WI38 (cell line): ENCODE results near the gene GPR3.

ENCODE experiments used
- H3K4me3 ChIP-seq: 2 replicates; pipeline ENCODE4 v1.5.1; 2011; ENCODE audit warnings: low read depth, mild to moderate bottlenecking, control low read depth, low read length
- CTCF ChIP-seq: IDR thresholded peaks from 2 replicates; pipeline ENCODE4 v1.5.1; 2012; ENCODE audit warnings: low read depth, mild to moderate bottlenecking, control low read depth, low read length

Gene GPR3

GRCh38 chr1:27435566-27436203 lies 43.3 kb downstream of the GPR3 start:
- H3K4me3 ChIP-seq, result no peak overlapping the region
- TF ChIP-seq CTCF, result no peak

- no peak for TF ChIP-seq CTCF
- H3K4me3 ChIP-seq, result 0 out of 2 replicates have a peak overlapping the region, but pooled peaks have one; percentile 9
Observed at GRCh38 chr1:27436204-27437159, 44.1 kb downstream of the GPR3 start.

- TF ChIP-seq CTCF, result no peak
- no peak overlapping the region for H3K4me3 ChIP-seq
Observed at GRCh38 chr1:27438621-27439061, 46.2 kb downstream of the GPR3 start.

- no peak for TF ChIP-seq CTCF
- H3K4me3 ChIP-seq, result no peak overlapping the region
Observed at GRCh38 chr1:27439150-27439549, 46.7 kb downstream of the GPR3 start.

- no peak overlapping the region for H3K4me3 ChIP-seq
- TF ChIP-seq CTCF, result no peak
Observed at GRCh38 chr1:27444632-27445031, 52.2 kb downstream of the GPR3 start.
